Lower lobe of right lung (tissue), 2 donors: ENCODE measurements around the gene MUCL3. TPM values are rescaled to one million over a fixed set of nuclear protein-coding genes. Genes with fewer than 3 reads are reported as not detected.

Experiments used
- ATAC-seq, 2 donors: fragments of 200-7000 bp; cut with Tn5 transposase; one replicate each; pipeline ENCODE4 v1.9.1; 2020 to 2022; ENCODE audit warnings: mild to moderate bottlenecking in 2 of 2, moderate library complexity in 2 of 2
- DNase-seq: peaks from one replicate; pipeline ENCODE4 v3.0.0-alpha.2; 2020
- H3K27ac ChIP-seq: fragments of 200-600 bp; one replicate; pipeline ENCODE4 v1.8.0; 2022
- H3K27me3 ChIP-seq: fragments of 200-600 bp; one replicate; pipeline ENCODE4 v1.8.0; 2022; ENCODE audit warnings: low read depth
- H3K36me3 ChIP-seq: fragments of 200-600 bp; one replicate; pipeline ENCODE4 v1.8.0; 2022; ENCODE audit warnings: mild to moderate bottlenecking
- H3K4me1 ChIP-seq: fragments of 200-600 bp; one replicate; pipeline ENCODE4 v1.8.0; 2022
- H3K4me3 ChIP-seq: fragments of 200-600 bp; one replicate; pipeline ENCODE4 v1.8.0; 2022; ENCODE audit warnings: mild to moderate bottlenecking
- H3K9me3 ChIP-seq: fragments of 200-600 bp; one replicate; pipeline ENCODE4 v1.8.0; 2022
- intact Hi-C: fragments of 100-400 bp; cut with DNase I; formaldehyde crosslinking; loops from one replicate; pipeline ENCODE4 v1.11.0; 2022
- total RNA-seq: library from RNA; stranded (reverse); fragmentation: NEBNext Ultra II Directional; extraction: Animal tissue kit (Norgen Biotek cat#: 25700); gene quantifications from one replicate; pipeline ENCODE4 v1.2.1, GENCODE V29; 2021
- TF ChIP-seq, protein P1 (sequence below): fragments of 200-600 bp; IDR thresholded peaks from one replicate; pipeline ENCODE4 v1.8.0; 2022; ENCODE audit warnings: antibody characterized with exemption, mild to moderate bottlenecking
- donor health status: DM: no; HTN: yes; CAD: no; lungs with severe emphysema.

The MUCL3 gene
- total RNA-seq, 1 donor from 2014 or later = 5.3 TPM

DNA sequence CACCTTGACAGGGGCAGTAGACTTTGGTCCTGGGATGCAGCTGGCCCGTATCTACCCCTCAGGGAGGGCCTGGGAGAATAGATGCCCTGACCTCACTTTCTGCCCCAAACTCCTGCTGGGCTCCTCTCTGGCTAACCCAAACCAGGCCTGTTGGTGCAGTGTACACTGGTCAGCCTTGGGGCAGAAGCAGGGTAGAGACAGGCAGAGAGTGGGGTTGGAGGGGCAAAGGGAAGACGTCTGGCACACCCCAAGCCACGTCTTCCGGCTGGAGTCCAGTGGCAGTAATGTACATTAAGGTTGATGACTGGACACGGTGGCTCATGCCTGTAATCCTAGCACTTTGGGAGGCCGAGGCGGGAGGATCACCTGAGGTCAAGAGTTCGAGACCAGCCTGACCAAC, 47.1 kb upstream of the MUCL3 start:
- H3K27ac ChIP-seq = no peak overlapping the region
- intact Hi-C loops = no loop called here
- H3K27me3 ChIP-seq = no peaks in the 10 kb centered on the region
- H3K4me3 ChIP-seq = no peak overlapping the region
- DNase-seq = no peak
- no peak for ATAC-seq
- no peaks in the 10 kb centered on the region for H3K4me1 ChIP-seq
- H3K36me3 ChIP-seq = peaks cover 80% of the 10 kb centered on the region
- TF ChIP-seq, protein P1, sequence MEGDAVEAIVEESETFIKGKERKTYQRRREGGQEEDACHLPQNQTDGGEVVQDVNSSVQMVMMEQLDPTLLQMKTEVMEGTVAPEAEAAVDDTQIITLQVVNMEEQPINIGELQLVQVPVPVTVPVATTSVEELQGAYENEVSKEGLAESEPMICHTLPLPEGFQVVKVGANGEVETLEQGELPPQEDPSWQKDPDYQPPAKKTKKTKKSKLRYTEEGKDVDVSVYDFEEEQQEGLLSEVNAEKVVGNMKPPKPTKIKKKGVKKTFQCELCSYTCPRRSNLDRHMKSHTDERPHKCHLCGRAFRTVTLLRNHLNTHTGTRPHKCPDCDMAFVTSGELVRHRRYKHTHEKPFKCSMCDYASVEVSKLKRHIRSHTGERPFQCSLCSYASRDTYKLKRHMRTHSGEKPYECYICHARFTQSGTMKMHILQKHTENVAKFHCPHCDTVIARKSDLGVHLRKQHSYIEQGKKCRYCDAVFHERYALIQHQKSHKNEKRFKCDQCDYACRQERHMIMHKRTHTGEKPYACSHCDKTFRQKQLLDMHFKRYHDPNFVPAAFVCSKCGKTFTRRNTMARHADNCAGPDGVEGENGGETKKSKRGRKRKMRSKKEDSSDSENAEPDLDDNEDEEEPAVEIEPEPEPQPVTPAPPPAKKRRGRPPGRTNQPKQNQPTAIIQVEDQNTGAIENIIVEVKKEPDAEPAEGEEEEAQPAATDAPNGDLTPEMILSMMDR = no peak
- H3K9me3 ChIP-seq = no peaks in the 10 kb centered on the region

DNA sequence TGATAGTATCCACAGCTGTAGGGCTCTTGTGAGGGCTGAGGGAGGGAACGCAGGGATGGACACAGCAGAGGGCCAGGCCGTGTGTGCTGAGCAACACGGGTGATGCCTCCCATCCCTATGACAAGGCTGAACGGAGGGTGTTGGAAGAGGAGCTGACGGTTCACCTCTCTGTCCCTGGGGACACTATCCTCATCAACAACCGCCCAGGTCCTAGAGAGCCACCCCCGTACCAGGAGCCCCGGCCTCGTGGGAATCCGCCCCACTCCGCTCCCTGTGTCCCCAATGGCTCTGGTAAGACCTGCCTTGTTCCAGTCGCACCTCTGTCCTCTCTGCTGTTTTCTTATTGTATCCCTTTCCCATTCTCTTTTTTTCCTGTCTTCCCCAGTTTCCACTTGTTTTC, 46.4 kb upstream of the MUCL3 start:
- intact Hi-C loops = no loop called here
- TF ChIP-seq, protein P1 = no peak
- Histone ChIP-seq H3K4me1 (no peaks in the 10 kb centered on the region), H3K4me3 (no peak overlapping the region), H3K9me3 (no peaks in the 10 kb centered on the region), H3K36me3 (peaks cover 82% of the 10 kb centered on the region), H3K27me3 (no peaks in the 10 kb centered on the region), H3K27ac (no peak overlapping the region)
- DNase-seq (peak; percentile 30), ATAC-seq (no peak)

DNA sequence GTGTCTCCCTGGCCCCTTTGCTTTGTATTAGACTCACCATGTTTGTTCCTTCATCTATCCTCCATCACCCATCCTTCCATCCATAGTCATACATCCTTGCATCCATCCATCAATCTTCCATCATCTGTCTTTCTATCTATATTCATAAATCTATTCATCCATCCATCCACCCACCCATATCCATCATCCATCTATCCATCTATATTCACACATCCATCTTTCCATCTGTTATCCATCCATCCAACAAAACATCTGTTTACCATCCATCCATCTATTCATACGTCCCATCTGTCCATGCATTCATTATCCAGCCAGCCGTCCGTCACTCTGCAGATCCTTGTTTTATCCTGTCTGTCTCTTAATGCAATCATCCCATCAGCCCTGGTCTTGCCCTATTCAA, 45.8 kb upstream of the MUCL3 start:
- Histone ChIP-seq H3K36me3 (peaks cover 78% of the 10 kb centered on the region), H3K4me1 (no peaks in the 10 kb centered on the region), H3K27me3 (no peaks in the 10 kb centered on the region), H3K9me3 (no peaks in the 10 kb centered on the region), H3K4me3 (no peak overlapping the region), H3K27ac (no peak overlapping the region)
- TF ChIP-seq, protein P1 = no peak
- intact Hi-C loops = no loop called here
- ATAC-seq = no peak
- no peak for DNase-seq

DNA sequence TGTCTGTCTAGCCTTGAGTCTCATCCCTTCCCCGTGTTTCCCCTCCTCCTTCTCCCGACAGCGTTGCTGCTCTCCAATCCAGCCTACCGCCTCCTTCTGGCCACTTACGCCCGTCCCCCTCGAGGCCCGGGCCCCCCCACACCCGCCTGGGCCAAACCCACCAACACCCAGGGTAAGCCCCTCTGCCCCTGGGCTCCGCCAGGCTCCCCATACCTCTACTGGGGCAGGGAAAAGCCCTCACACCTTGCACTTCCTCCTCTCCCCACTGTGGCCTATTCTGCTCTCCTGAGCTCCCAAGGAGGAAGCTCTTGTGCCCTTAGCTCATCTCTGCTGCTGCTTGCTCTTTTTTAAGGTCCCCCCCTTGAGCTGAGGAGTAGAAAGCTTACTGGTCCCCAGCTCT, 45.4 kb upstream of the MUCL3 start:
- ATAC-seq (no peak), DNase-seq (no peak)
- intact Hi-C loops = no loop called here
- H3K27ac ChIP-seq = no peak overlapping the region
- no peaks in the 10 kb centered on the region for H3K27me3 ChIP-seq
- H3K4me3 ChIP-seq = no peak overlapping the region
- H3K36me3 ChIP-seq = peaks cover 74% of the 10 kb centered on the region
- H3K4me1 ChIP-seq = no peaks in the 10 kb centered on the region
- TF ChIP-seq, protein P1 = no peak
- H3K9me3 ChIP-seq = no peaks in the 10 kb centered on the region

- Histone ChIP-seq H3K36me3 (peaks cover 67% of the 10 kb centered on the region), H3K4me1 (no peaks in the 10 kb centered on the region), H3K4me3 (no peak overlapping the region), H3K9me3 (no peaks in the 10 kb centered on the region), H3K27ac (no peak overlapping the region), H3K27me3 (no peaks in the 10 kb centered on the region)
- intact Hi-C loops = no loop called here
- TF ChIP-seq, protein P1 = no peak
- DNase-seq = peak; percentile 28
- ATAC-seq = no peak
Observed at GRCh38 chr6:30896541-30896940, 44.2 kb upstream of the MUCL3 start.

DNA sequence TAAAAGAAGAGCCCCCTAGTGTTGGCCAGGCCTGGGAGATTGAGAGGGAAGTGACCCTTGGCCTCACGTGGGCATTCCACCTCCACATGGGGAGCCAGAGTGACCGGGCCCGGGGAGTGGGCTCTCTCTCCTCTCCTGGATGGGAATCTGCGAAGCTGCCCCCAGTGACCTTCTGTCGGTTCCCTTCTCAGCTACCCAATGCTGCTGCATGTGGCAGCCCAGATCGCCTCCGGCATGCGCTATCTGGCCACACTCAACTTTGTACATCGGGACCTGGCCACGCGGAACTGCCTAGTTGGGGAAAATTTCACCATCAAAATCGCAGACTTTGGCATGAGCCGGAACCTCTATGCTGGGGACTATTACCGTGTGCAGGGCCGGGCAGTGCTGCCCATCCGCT, 42.9 kb upstream of the MUCL3 start:
- Histone ChIP-seq H3K9me3 (no peaks in the 10 kb centered on the region), H3K36me3 (peaks cover 57% of the 10 kb centered on the region), H3K4me1 (no peaks in the 10 kb centered on the region), H3K27ac (no peak overlapping the region), H3K4me3 (no peak overlapping the region), H3K27me3 (no peaks in the 10 kb centered on the region)
- intact Hi-C loops = no loop called here
- peak; percentile 34 for DNase-seq
- TF ChIP-seq, protein P1 = no peak
- no peak for ATAC-seq
